ENCODE results near the gene PLOD1.

PLOD1 gene

GRCh38 chr1:11940260-11940921 lies 5.9 kb downstream of the PLOD1 start:
- no peak for DNase-seq (ENCODE audit: low read depth)
- H3K4me3 ChIP-seq (ENCODE audit: low read depth, low read length) = no peak overlapping the region
- TF ChIP-seq CTCF (IDR thresholded peaks at IDR 0.05; ENCODE audit: control insufficient read depth, extremely low read depth, insufficient read depth) = no peak

- no peak overlapping the region for H3K4me3 ChIP-seq (ENCODE audit: low read depth, low read length)
- no peak for TF ChIP-seq CTCF (IDR thresholded peaks at IDR 0.05; ENCODE audit: control insufficient read depth, extremely low read depth, insufficient read depth)
These were observed 7.8 kb downstream of the PLOD1 start for GRCh38 chr1:11942280-11942679.

GRCh38 chr1:11943619-11944018 lies 9.1 kb downstream of the PLOD1 start:
- TF ChIP-seq CTCF (IDR thresholded peaks at IDR 0.05; ENCODE audit: control insufficient read depth, extremely low read depth, insufficient read depth) = no peak
- no peak overlapping the region for H3K4me3 ChIP-seq (ENCODE audit: low read depth, low read length)
- DNase-seq (ENCODE audit: low read depth) = no peak

More at GRCh38 chr1:11942280-11942679, 7.8 kb downstream of the PLOD1 start:
- DNase-seq (ENCODE audit: low read depth) = no peak

GRCh38 chr1:11944358-11944931 lies 9.9 kb downstream of the PLOD1 start:
- no peak for DNase-seq (ENCODE audit: low read depth)
- no peak overlapping the region for H3K4me3 ChIP-seq (ENCODE audit: low read depth, low read length)
- no peak for TF ChIP-seq CTCF (IDR thresholded peaks at IDR 0.05; ENCODE audit: control insufficient read depth, extremely low read depth, insufficient read depth)

- H3K4me3 ChIP-seq (ENCODE audit: low read depth, low read length) = no peak overlapping the region
- TF ChIP-seq CTCF (IDR thresholded peaks at IDR 0.05; ENCODE audit: control insufficient read depth, extremely low read depth, insufficient read depth) = no peak
- no peak for DNase-seq (ENCODE audit: low read depth)
These were observed 12.1 kb downstream of the PLOD1 start for GRCh38 chr1:11946647-11947046.

GRCh38 chr1:11948822-11949458 lies 14.4 kb downstream of the PLOD1 start:
- TF ChIP-seq CTCF (IDR thresholded peaks at IDR 0.05; ENCODE audit: control insufficient read depth, extremely low read depth, insufficient read depth) = no peak
- DNase-seq (ENCODE audit: low read depth) = no peak
- H3K4me3 ChIP-seq (ENCODE audit: low read depth, low read length) = no peak overlapping the region
